ENCODE data around the gene SBF1. TPM values are rescaled to one million over a fixed set of nuclear protein-coding genes. Genes with fewer than 3 reads are reported as not detected.

SBF1 gene
- total RNA-seq, 2 donors from 2014 or later = 41.1 to 57.1 TPM

- TF ChIP-seq CTCF (IDR thresholded peaks at IDR 0.05) = no peak
- DNase-seq (ENCODE audit: low spot score) = no peak
- peaks cover 0 to 11% of the 10 kb centered on the region in 2 donors for H3K4me1 ChIP-seq
- no peak overlapping the region for H3K4me3 ChIP-seq
- no peaks in the 10 kb centered on the region for H3K27me3 ChIP-seq
- H3K36me3 ChIP-seq = peaks cover 60% of the 10 kb centered on the region
- no peaks in the 10 kb centered on the region for H3K9me3 ChIP-seq
- no peak overlapping the region for H3K27ac ChIP-seq
These were observed 30.2 kb downstream of the SBF1 start for GRCh38 chr22:50444663-50445062.

DNA sequence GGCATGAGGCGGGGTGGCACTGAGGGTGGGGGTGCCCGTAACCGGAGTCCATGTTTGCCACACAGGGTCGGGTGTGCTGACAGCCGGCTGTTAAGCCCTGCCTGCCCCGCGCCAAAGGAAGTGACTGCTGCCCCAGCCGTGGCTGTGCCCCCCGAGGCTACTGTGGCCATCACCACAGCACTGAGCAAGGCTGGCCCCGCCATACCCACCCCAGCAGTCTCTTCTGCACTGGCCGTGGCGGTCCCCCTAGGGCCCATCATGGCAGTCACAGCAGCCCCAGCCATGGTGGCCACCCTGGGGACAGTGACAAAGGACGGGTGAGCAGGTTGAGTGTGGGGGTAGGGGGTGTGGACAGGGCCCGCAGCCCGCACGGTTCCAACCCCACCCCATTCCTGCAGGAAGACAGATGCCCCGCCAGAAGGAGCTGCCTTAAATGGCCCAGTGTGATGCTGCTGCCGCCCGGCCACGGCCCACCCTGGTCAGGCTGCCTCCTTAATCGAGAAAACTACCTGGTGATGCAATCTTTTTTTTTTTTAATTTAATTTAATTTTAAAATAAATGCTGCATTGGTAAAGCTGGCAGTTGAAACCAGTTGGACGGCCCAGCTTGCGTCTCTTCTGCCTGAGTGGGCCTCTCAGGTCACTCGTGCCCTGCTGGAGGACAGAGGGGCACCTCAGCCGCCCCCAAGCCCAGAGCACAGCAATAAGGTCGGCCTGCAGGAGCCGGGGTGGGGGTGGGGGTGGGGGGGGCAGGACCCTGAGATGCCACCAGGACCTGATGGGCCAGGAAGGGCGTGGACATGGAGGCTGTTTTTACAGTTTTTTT, 30.8 kb downstream of the SBF1 start:
- no peak for DNase-seq (ENCODE audit: low spot score)
- H3K36me3 ChIP-seq = peaks cover 65% of the 10 kb centered on the region
- H3K9me3 ChIP-seq = no peaks in the 10 kb centered on the region

DNA sequence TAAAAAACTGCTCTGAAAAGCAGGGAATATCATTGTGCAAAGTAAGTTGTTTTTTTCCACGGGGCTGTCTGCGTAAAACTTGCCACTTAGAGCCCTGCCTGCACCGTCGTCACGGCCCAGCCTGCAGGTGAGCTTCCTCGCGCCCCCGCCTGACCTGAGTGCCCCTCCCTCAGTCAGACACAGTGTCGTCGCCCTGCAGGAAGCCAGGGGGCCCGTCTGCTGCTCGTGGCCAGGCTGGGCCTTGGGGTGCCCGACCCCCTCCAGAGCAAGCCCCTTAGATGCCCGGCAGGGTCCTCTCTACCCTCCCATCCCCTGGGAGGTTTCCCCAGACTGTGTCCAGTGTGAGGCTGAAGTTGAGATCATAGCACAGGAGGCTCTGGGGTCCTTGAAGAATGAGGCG, 31.6 kb downstream of the SBF1 start:
- Histone ChIP-seq H3K4me3 (no peak overlapping the region), H3K4me1 (peaks cover 0 to 11% of the 10 kb centered on the region in 2 donors), H3K27ac (no peak overlapping the region), H3K9me3 (no peaks in the 10 kb centered on the region), H3K27me3 (no peaks in the 10 kb centered on the region), H3K36me3 (peaks cover 66% of the 10 kb centered on the region)
- TF ChIP-seq CTCF (IDR thresholded peaks at IDR 0.05) = no peak
- DNase-seq (ENCODE audit: low spot score) = no peak

More for the DNA sequence above, 30.8 kb downstream of the SBF1 start:
- H3K27ac ChIP-seq = no peak overlapping the region
- H3K4me3 ChIP-seq = no peak overlapping the region
- no peak for TF ChIP-seq CTCF (IDR thresholded peaks at IDR 0.05)
- H3K27me3 ChIP-seq = no peaks in the 10 kb centered on the region
- H3K4me1 ChIP-seq = peaks cover 0 to 11% of the 10 kb centered on the region in 2 donors

- H3K9me3 ChIP-seq = no peaks in the 10 kb centered on the region
- no peak overlapping the region for H3K27ac ChIP-seq
- peaks cover 62% of the 10 kb centered on the region for H3K36me3 ChIP-seq
- no peak for DNase-seq (ENCODE audit: low spot score)
- H3K4me3 ChIP-seq = no peak overlapping the region
- TF ChIP-seq CTCF (IDR thresholded peaks at IDR 0.05) = no peak
- peaks cover 0 to 11% of the 10 kb centered on the region in 2 donors for H3K4me1 ChIP-seq
- H3K27me3 ChIP-seq = no peaks in the 10 kb centered on the region
These were observed 33.3 kb downstream of the SBF1 start for GRCh38 chr22:50441428-50441993.

- H3K4me3 ChIP-seq = no peak overlapping the region
- no peak for TF ChIP-seq CTCF (IDR thresholded peaks at IDR 0.05)
- no peak for DNase-seq (ENCODE audit: low spot score)
- H3K27ac ChIP-seq = no peak overlapping the region
- peaks cover 0 to 11% of the 10 kb centered on the region in 2 donors for H3K4me1 ChIP-seq
- no peaks in the 10 kb centered on the region for H3K27me3 ChIP-seq
- no peaks in the 10 kb centered on the region for H3K9me3 ChIP-seq
- H3K36me3 ChIP-seq = peaks cover 62% of the 10 kb centered on the region
These were observed 34.1 kb downstream of the SBF1 start for GRCh38 chr22:50440544-50441249.
